GM19468 (cell line): Measurements from ENCODE around the gene OPN1MW2.
"Not testable (repeated sequence)": the region's sequence is repeated elsewhere in the genome, so short reads cannot be mapped to it uniquely, and the experiment has no call there.

ENCODE experiments used
- ATAC-seq: cut with Tn5 transposase; IDR thresholded peaks from one replicate; pipeline ENCODE4 v1.9.1; 2021; ENCODE audit warnings: mild to moderate bottlenecking, moderate library complexity, moderate number of reproducible peaks; ENCODE audit not compliant: unreplicated experiment; ENCODE audit errors: extremely low read depth

Gene OPN1MW2

DNA sequence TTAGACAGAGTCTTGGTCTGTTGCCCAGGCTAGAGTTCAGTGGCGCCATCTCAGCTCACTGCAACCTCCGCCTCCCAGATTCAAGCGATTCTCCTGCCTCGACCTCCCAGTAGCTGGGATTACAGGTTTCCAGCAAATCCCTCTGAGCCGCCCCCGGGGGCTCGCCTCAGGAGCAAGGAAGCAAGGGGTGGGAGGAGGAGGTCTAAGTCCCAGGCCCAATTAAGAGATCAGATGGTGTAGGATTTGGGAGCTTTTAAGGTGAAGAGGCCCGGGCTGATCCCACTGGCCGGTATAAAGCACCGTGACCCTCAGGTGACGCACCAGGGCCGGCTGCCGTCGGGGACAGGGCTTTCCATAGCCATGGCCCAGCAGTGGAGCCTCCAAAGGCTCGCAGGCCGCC lies at the start of gene OPN1MW2:
Gene OPN1MW2, plus strand, starts transcription at position 301 of the 400 bp plus-strand sequence. Its CDS starts 60 bp downstream, at position 361.
- ATAC-seq: not testable (repeated sequence)

DNA sequence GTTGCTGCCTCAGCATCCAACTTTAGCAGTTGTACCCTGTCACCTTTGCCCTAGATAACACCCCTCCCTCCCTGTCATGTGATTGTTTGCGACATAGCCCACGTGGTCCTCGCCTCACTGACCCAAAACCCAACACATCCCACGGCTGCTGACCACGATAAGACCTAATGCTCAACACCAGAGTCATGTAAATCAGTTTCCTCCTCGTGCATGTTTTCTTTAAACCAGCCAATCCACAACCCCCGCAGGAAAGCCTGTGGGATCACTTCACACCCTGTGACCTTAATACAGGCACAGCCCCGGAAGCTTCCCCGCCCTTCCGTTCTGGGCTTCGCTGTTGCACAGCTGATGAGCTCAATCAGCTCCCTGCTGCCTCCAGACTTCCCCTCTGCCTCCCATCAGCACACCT lies 47.0 kb upstream of the OPN1MW2 start:
- not testable (repeated sequence) for ATAC-seq

- ATAC-seq: not testable (repeated sequence)
Observed at GRCh38 chrX:154174356-154174755, 45.2 kb upstream of the OPN1MW2 start.

- ATAC-seq: not testable (repeated sequence)
Observed at GRCh38 chrX:154182296-154182695, 37.3 kb upstream of the OPN1MW2 start, which contains the start of gene OPN1MW. TSS of gene OPN1MW (plus strand) at chrX:154182596. CDS start at chrX:154182678, 82 bp downstream.

- ATAC-seq: not testable (repeated sequence)
Observed at GRCh38 chrX:154183794-154184193, 35.8 kb upstream of the OPN1MW2 start.

GRCh38 chrX:154192846-154193245 lies 26.7 kb upstream of the OPN1MW2 start:
- ATAC-seq: not testable (repeated sequence)

- not testable (repeated sequence) for ATAC-seq
Observed at GRCh38 chrX:154194316-154194715, 25.2 kb upstream of the OPN1MW2 start.

GRCh38 chrX:154196466-154196865 lies 23.1 kb upstream of the OPN1MW2 start:
- not testable (repeated sequence) for ATAC-seq

DNA sequence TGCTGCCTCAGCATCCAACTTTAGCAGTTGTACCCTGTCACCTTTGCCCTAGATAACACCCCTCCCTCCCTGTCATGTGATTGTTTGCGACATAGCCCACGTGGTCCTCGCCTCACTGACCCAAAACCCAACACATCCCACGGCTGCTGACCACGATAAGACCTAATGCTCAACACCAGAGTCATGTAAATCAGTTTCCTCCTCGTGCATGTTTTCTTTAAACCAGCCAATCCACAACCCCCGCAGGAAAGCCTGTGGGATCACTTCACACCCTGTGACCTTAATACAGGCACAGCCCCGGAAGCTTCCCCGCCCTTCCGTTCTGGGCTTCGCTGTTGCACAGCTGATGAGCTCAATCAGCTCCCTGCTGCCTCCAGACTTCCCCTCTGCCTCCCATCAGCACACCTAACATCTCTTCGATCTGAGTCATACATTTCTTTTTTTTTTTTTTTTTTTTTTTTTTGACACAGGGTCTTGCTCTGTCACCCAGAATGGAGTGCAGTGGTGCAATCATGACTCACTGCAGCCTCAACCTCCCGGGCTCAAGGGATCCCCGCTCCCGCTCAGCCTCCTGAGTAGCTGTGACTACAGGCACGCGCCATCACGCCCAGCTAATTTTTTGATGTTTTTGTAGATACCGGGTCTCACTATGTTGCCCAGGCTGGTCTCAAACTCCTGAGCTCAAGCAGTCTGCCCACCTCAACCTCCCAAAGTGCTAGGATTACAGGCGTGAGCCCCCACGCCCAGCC lies 9.7 kb upstream of the OPN1MW2 start:
- ATAC-seq: peak; percentile 63

DNA sequence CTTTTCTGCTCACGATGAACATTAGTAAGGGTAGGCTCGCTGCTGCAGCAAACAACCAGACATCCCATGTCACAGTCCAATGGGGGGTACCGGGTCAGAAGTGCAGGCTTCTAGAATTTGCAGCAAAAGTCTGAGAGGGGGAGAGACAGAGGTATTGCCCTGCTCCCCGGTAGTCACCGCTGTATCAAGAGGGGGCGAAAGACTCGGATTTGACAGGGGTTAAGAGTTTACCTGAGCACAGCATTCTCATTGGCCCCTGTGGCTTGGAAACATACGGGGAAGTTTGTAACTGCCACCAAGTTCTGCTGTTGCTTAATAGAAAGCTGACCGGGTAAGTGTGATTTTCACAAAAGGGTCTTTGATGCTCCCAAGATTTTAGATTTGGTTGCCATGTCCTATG lies 8.5 kb upstream of the OPN1MW2 start:
- ATAC-seq: not testable (repeated sequence)

GRCh38 chrX:154211499-154211898 lies 8.1 kb upstream of the OPN1MW2 start:
- ATAC-seq: not testable (repeated sequence)

GRCh38 chrX:154225292-154225691 lies 5.7 kb downstream of the OPN1MW2 start:
- ATAC-seq: not testable (repeated sequence)

DNA sequence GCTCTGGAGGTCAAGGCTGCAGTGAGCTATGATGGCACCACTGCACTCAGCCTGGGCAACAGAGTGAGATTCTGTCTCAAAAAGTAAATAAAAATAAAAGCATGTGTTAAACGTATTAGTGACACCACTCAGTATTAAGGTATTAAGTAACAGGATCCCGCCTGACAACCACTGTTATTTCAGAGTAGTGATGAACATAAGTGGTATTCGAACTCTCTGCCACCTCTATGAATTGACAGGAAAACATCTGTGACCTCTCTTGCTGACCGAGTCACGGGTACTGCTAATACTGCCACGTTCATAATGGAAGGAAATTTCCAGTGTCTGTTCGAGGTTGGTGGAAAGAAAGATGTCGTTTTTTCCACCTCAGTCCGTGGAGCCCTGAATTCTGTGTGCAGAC lies 7.2 kb downstream of the OPN1MW2 start:
- ATAC-seq: not testable (repeated sequence)

DNA sequence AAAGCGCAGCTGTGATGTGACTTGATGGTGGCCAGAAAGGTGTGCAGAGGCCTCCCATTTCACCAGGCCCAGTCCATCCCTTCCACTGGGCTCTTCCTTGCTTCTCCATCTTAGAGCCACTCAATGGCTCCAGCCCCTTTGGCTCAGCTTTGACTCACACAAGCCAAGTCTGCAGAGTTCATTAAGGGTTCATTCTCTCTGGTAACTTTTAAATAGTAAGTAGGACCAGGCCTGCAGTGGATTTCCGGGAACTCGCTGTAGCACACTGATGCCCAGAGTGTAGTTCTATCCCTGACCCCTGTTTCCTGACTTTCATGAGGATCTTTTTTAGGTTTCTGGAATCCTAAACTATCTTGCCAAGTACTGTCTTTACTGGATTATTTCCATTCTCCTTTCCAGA lies 11.9 kb downstream of the OPN1MW2 start:
- ATAC-seq: not testable (repeated sequence)

- ATAC-seq: not testable (repeated sequence)
Observed at GRCh38 chrX:154233620-154234019, 14.1 kb downstream of the OPN1MW2 start.

DNA sequence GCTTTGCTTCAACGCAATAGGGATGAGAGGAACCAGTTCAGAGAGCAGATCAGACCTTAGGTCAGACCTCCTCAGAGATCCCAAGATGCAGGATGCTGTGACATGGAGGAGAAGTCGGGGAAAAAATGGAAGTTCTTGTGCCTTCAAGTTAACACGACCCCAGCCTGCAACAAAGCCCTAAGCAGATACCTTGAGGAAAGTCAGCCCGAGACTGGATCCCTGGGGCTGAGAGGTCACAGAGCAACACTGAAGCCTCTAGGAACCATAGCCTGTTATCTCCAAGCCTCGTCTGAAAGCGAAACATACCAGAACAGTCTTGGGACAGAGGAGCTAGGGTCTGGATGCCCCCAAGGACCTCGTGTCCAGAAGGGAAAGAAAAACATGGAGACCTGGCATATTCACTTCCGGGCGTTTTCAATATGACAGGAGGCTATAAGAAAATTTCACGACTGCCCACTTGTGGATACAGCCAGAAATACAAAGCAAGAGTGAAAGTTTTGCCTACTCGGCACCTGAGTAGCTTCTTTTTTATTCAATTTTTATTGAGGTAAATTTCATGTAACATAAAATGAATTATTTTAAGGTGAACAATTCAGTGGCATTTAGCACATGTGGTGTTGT lies 19.5 kb downstream of the OPN1MW2 start:
- ATAC-seq: not testable (repeated sequence)

- not testable (repeated sequence) for ATAC-seq
Observed at GRCh38 chrX:154239982-154240503, 20.5 kb downstream of the OPN1MW2 start.

GRCh38 chrX:154247377-154248045 lies 28.0 kb downstream of the OPN1MW2 start:
- not testable (repeated sequence) for ATAC-seq

DNA sequence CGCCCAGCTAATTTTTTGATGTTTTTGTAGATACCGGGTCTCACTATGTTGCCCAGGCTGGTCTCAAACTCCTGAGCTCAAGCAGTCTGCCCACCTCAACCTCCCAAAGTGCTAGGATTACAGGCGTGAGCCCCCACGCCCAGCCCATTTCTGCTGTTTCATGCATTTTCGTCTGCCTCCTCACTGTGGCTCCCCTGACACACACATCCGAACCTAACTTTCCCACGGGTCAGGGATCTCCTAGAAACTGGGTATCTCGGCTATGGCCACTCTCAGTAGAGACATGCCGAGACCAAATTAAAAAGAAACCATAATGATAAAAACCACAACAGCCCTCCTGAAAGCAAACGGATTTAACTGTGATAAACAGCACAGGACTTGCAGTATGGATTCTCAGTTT lies 28.5 kb downstream of the OPN1MW2 start:
- ATAC-seq: not testable (repeated sequence)

DNA sequence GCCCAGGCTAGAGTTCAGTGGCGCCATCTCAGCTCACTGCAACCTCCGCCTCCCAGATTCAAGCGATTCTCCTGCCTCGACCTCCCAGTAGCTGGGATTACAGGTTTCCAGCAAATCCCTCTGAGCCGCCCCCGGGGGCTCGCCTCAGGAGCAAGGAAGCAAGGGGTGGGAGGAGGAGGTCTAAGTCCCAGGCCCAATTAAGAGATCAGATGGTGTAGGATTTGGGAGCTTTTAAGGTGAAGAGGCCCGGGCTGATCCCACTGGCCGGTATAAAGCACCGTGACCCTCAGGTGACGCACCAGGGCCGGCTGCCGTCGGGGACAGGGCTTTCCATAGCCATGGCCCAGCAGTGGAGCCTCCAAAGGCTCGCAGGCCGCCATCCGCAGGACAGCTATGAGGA lies 37.7 kb downstream of the OPN1MW2 start, which contains the start of gene OPN1MW3:
Gene OPN1MW3, plus strand, starts transcription at position 301 of the 400 bp plus-strand sequence. Its CDS starts 38 bp downstream, at position 339.
- ATAC-seq: not testable (repeated sequence)
